C1 segment of cervical spinal cord (tissue), 14 donors: ENCODE data around the gene AGBL4.

Experiments
- DNase-seq, 14 donors: peaks; one replicate each; lab custom pipeline; 2025; lab: John Stamatoyannopoulos, UW

Gene AGBL4

GRCh38 chr1:49185450-49185980 lies 838.2 kb downstream of the AGBL4 start:
- DNase-seq, result no peak

GRCh38 chr1:49183489-49183888 lies 840.3 kb downstream of the AGBL4 start:
- DNase-seq, result no peak

DNA sequence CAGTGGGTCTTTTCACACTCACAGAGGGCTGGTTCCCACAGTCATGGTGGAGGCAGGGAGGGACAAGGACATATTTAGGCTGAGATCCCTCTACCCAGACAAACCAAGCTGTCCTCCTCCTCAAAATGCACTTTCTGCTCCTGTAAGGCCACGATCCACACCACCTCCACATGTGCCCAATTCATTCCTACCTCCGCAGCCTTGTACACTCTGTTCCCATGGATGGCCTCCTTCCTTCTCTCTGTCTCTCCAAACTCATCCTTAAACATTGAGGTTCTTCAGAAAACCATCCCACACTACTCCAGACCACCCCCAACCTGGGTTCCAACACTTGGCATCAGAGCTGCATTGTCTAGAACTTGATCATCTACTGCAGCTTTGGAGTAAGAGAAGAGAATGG lies 842.7 kb downstream of the AGBL4 start:
- DNase-seq, result no peak

DNA sequence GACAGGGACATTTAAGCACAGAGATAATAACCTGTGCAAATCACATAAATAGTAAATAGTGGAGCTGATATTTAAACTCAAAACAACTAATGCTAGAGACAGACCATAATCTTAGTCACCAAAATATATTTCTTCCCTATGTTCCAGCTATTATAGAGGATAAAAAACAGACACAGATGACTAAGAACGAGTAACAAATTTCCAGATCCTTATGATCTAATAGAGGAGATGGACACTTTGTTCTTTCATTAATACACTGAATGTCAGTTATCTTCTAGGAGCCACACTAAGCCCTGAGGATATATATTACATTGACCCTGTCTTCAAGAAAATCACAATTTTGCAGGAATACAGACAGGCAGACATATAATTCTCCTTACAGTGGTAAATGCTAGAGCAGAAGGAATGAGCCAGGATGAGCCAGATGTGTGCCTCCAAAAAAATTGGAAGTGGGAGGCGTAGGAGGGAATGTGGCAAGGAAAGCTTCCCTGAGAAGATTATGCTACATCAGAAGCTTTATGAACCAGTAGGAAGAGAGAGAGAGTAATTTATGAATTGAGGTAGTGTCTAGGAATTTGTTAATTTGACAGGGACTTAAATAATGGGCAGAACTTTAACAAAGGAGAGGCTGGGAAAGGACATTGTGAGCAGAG lies 851.7 kb downstream of the AGBL4 start:
- no peak for DNase-seq

GRCh38 chr1:49166031-49166430 lies 857.7 kb downstream of the AGBL4 start:
- no peak for DNase-seq

DNA sequence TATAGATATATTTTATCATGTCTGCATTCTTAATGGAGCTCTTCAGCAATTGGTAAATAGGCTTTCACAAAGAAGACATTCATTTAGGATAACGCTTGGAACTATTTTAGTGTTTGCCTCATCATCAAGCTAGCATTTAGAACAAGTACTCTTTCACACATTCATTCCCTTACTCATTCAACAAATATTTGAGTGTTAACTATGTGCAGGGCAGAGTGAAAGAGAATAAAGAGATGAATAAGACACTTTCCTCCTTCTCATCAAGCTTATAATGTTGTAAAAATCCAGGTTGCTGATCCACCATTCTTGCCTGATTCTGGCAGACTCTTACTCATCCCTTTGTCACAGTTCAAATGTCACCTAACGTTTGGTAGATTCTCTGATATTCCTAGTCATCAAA lies 860.7 kb downstream of the AGBL4 start:
- DNase-seq, result no peak

- no peak for DNase-seq
Observed at GRCh38 chr1:49160677-49161076, 863.1 kb downstream of the AGBL4 start.

DNA sequence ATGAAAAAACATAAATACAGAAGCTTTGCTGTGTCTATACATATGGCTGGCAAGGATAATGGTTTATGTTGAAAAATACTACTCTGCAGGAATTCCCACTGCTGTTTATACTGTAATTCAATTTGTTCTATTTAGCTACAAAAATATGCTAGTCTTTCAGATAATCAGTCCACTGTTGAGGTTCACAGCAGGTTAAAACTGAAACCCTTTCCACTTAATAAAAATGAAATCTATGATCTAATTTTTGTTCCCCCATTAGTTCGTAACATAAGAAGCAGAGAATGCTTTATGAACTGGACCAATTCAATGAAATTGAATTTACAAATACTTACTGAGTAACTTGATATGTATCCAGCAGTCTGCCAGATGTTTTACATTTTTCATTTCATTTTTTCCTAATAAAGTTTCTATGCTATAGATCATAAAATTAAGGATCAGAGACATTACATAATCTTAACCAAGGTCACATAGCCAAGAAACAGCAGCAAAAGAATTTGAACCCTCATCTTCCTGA lies 887.0 kb downstream of the AGBL4 start:
- no peak for DNase-seq

DNA sequence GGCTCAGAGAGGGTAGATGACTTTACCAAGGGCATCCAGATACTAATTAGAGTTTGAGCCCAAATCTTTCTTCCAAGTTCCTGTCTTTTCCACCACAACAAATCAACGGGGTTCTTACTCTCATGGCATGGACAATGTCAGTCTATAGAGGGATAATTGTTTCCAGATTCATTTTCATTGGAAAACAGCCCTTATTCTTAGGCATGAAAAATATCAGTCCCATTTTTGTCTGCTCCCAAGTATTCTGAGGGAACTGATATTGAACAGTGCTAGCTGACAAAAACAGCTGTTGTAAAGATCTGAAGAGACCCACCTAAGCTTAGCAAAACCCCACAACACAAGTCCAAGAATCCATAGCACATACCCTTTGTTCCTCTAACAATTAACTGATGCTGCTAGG lies 898.0 kb downstream of the AGBL4 start:
- DNase-seq, result no peak

DNA sequence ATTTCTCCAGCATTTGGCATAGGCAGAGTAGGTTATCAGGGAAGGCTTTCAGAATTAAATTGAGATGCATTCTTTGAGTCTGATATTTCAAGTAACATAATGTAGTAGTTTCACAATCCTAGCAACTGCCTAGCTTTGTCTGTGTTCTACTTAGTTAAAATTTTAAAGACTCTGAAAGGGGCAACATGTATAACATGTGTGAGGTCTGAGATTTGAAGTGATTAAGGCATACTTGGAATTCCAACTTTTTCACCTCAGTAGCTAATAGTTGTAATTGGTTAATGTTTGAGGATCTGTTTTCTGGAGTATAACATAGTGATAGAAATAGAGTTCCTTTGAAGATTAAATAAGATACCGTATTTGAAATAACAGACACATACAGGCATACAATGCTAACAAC lies 911.8 kb downstream of the AGBL4 start:
- DNase-seq, result no peak

GRCh38 chr1:49106445-49106844 lies 917.3 kb downstream of the AGBL4 start:
- DNase-seq, result no peak

DNA sequence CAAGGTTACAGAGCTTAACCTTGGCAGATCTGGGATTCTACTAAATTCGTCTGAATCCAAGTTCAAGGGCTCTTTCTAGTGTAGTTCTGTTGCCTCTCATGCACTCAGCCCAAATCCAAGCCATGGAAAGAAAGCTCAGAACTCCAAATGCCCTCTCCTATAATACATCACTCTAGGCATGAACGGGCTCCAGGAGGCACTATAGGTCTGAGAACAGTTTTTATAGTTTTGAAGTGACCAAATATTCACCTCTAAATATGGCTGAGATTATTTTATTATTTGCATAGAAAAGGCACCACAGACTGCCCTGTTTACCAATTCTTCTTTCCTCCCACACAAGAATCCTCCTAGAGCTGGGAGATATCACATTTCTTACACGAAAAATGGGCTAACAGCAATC lies 919.2 kb downstream of the AGBL4 start:
- no peak for DNase-seq

DNA sequence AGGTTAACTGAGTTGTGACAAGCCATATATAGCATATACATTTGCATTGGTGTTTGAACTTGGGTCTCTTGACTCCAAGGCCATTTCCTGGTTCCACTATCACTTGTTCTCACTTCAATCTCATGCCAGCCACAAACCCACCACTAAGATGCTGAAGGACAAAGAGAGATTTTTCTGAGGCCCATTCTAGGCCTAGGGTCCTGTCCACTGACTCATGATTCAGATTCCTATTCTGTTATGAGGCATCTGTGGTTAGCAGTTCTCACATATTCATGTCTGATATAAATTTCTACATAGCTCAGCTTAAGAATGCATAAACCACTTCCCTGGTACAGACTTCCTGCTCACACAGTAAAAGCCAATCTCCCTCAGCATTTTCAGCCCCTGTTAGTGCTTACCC lies 921.0 kb downstream of the AGBL4 start:
- DNase-seq, result no peak

- DNase-seq, result no peak
Observed at GRCh38 chr1:49098866-49099265, 924.9 kb downstream of the AGBL4 start.

DNA sequence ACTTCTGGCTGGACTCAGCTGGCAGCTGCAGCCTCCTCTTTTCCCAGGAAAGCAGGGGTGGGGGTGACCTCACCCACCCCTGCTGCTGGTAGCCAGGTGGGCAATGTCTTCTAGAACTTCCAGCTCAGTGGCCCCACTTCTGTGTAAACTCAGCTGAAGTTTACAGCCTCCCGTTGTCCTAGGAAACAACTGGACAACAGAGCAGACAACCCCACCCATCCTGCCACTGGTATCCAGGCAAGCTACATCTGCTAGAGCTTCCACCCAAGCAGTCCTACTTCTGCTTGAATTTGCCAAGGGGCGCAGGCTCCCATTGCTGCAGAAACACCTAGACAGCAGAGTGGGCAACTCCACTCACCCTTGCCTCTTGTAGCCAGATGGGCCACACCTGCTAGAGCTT lies 937.4 kb downstream of the AGBL4 start:
- no peak for DNase-seq

DNA sequence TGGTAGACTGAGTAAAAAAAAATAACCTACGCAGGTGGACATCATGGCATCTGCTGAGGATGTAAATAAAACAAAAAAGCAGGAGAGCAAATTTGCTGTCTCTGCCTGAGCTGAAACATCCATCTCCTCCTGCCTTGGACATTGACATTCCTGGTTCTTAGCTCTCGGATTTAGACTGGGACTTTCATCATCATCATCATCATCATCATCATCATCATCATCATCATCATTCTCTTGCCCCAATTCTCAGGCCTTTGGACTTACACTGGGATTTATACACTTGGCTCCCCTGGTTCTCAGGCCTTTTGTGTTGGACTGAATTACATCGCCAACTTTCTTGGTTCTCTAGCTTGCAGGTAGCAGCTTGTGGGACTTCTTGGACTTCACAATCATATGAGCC lies 938.7 kb downstream of the AGBL4 start:
- no peak for DNase-seq

DNA sequence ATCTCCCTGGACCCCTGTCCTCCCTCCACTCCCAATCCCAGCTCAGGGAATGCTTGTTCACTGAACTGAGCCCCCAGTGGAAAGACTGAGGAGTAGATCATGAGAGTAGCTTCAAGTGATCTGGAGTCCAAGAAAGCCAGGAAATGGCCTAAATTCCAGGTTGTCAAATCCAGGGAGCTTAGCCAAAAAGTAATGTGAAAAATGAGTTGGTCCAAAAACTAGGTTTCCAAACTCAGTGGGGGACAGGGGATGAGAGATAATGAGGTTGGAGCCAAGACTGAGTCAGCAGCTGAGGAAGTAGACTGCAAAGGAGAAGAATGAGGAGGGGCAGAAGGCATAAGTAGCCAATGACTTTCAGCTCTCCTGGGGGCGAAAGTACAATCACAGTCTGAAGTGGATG lies 963.0 kb downstream of the AGBL4 start:
- no peak for DNase-seq

GRCh38 chr1:49059087-49059486 lies 964.7 kb downstream of the AGBL4 start:
- no peak for DNase-seq

DNA sequence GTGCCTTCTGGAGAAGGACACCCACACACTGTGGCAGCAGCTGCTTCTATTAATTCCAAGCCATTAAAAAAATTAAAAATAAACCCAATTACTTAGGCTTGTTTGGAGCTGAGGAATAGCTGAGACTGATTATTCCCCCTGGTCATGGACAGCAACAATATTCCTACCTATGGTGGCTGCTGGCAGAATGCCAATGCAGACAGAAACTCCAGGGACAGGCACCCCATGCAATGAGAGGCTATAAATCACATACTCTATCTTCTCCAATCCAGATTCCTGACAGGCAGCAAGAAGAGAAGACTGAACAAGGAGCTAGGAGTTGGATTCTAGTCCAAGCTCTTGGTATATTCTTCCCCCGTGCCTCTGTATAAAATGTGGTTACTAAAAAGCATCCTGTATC lies 971.7 kb downstream of the AGBL4 start:
- no peak for DNase-seq

- no peak for DNase-seq
Observed at GRCh38 chr1:49051647-49052046, 972.1 kb downstream of the AGBL4 start.

DNA sequence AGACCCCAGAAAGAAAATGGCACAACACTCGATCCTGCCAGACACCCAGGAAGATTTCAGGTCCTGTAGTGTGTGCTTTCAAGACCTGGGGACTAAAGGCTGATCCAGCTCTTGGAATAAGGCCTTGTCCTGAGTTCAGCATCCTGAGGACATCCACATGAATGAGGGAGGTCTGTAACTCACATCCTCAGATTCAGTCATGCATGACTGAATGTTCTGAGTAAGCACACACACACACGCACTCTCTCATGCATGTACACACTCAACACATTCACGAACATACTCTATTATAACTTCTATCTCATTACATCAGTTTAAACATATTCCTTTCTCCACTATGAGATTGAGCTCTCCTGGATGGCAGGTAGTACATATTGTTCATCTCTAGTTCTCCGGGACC lies 973.7 kb downstream of the AGBL4 start:
- no peak for DNase-seq

- no peak for DNase-seq
Observed at GRCh38 chr1:49048188-49048587, 975.6 kb downstream of the AGBL4 start.

- no peak for DNase-seq
Observed at GRCh38 chr1:49046305-49046704, 977.4 kb downstream of the AGBL4 start.

DNA sequence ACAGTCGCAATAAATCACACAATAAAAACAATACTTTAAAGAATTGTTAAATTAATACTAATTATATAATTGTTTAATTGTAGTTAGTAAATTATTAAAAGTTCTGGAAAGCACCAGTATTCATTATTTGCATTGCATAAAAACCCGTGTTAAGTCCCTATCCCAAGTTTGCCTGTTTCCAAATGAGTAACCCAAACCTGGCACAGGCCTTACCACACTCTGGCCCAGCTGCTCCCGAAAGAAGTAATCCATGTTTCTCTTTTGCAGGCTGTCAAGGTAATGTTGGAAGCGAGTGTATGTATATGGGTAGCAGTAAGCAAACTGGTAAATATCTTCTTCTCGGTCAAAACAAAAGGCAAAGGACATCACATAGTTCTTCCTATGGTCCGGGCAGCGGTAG lies 978.4 kb downstream of the AGBL4 start:
- DNase-seq, result no peak
